DND-41 (cell line): ENCODE results near the gene AP1AR.

Experiments
- EZH2 ChIP-seq: IDR thresholded peaks from 3 replicates; pipeline ENCODE4 v1.6.1; 2012; ENCODE audit warnings: borderline replicate concordance, low read depth, mild to moderate bottlenecking, moderate library complexity, low read length, inconsistent platforms; ENCODE audit not compliant: severe bottlenecking
- TF ChIP-seq, protein P1 (sequence below): IDR thresholded peaks from 2 replicates; pipeline ENCODE4 v1.5.1; 2012; ENCODE audit warnings: borderline replicate concordance, low read length, moderate library complexity, mild to moderate bottlenecking; ENCODE audit not compliant: poor library complexity, severe bottlenecking; ENCODE audit errors: extremely low read depth

DNA sequence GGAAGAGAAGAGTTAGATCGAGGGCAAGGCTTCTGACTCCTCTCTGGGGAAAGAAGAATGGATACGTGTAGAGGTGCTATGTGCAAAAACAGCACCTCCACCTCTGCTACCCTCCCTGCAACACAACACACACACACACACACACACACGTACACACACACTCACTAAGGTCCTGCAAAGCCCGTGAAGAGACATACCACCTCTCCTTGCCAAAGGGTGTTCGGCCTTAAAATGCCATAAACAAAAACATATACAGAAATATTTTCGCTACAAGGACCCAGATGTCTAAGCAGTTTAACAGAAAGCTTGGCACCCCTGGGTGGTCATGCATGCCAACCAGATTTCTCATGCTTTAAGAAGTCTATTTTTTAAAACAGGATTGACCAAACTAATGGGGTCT is 52.6 kb downstream of the AP1AR start:
- TF ChIP-seq, protein P1, sequence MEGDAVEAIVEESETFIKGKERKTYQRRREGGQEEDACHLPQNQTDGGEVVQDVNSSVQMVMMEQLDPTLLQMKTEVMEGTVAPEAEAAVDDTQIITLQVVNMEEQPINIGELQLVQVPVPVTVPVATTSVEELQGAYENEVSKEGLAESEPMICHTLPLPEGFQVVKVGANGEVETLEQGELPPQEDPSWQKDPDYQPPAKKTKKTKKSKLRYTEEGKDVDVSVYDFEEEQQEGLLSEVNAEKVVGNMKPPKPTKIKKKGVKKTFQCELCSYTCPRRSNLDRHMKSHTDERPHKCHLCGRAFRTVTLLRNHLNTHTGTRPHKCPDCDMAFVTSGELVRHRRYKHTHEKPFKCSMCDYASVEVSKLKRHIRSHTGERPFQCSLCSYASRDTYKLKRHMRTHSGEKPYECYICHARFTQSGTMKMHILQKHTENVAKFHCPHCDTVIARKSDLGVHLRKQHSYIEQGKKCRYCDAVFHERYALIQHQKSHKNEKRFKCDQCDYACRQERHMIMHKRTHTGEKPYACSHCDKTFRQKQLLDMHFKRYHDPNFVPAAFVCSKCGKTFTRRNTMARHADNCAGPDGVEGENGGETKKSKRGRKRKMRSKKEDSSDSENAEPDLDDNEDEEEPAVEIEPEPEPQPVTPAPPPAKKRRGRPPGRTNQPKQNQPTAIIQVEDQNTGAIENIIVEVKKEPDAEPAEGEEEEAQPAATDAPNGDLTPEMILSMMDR = no peak
- no peak for TF ChIP-seq EZH2
